BE2C (cell line): Measurements from ENCODE around the gene SCAI.
"Not testable (repeated sequence)": the region's sequence is repeated elsewhere in the genome, so short reads cannot be mapped to it uniquely, and the experiment has no call there.

Experiments
- DNase-seq: peaks from one replicate; pipeline ENCODE4 v3.0.0-alpha.2; 2020
- H3K27me3 ChIP-seq: fragments of 250-450 bp; sonication (Bioruptor Pico); 2 replicates; pipeline ENCODE4 v1.5.1; 2020; ENCODE audit warnings: mild to moderate bottlenecking
- H3K36me3 ChIP-seq: fragments of 250-450 bp; sonication (Bioruptor Pico); 2 replicates; pipeline ENCODE4 v1.5.1; 2020; ENCODE audit warnings: mild to moderate bottlenecking
- H3K4me1 ChIP-seq: fragments of 250-450 bp; sonication (Bioruptor Pico); 2 replicates; pipeline ENCODE4 v1.5.1; 2020
- H3K4me3 ChIP-seq: 2 replicates; pipeline ENCODE4 v1.5.1; 2011; ENCODE audit warnings: low read depth, low read length
- H3K9me3 ChIP-seq: fragments of 250-450 bp; sonication (Bioruptor Pico); 2 replicates; pipeline ENCODE4 v1.5.1; 2020
- TF ChIP-seq, protein P1 (sequence below): IDR thresholded peaks from 2 replicates; pipeline ENCODE4 v1.5.1; 2012; ENCODE audit warnings: mild to moderate bottlenecking, low read depth, low read length

SCAI gene

DNA sequence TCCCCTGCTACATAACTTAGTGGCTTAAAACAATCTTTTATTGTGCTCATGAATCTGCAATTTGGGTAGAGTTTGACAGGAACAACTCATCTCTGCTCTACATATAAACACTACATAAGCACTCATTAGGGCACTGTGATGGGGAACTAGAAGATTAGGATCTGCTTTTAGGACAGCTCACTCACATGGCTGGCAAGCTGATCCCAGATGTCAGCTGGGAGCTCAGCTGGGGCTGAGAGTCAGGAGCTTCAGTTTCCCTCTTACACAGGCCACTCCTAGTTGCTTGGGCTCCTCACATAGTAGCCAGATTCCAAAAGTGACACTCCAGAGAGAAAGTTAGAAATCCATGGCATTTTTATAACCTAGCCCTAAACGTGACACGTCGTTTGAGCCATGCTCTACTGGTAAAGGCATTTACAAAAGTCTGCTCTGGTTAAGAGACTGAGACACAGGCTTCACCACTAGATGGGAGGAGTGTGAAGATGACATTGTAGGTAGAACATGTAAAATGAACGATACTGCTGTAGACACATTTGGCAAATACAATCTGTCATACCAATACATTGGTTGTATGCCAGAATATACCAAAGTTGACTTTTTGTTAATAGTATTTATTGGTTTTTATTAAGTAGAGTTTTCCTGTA lies 23.6 kb downstream of the SCAI start:
- H3K27me3 ChIP-seq: no peaks in the 10 kb centered on the region
- H3K36me3 ChIP-seq: no peaks in the 10 kb centered on the region
- H3K9me3 ChIP-seq: no peaks in the 10 kb centered on the region
- DNase-seq: peak; percentile 57
- H3K4me3 ChIP-seq: no peak overlapping the region
- H3K4me1 ChIP-seq: no peaks in the 10 kb centered on the region
- TF ChIP-seq, protein P1, sequence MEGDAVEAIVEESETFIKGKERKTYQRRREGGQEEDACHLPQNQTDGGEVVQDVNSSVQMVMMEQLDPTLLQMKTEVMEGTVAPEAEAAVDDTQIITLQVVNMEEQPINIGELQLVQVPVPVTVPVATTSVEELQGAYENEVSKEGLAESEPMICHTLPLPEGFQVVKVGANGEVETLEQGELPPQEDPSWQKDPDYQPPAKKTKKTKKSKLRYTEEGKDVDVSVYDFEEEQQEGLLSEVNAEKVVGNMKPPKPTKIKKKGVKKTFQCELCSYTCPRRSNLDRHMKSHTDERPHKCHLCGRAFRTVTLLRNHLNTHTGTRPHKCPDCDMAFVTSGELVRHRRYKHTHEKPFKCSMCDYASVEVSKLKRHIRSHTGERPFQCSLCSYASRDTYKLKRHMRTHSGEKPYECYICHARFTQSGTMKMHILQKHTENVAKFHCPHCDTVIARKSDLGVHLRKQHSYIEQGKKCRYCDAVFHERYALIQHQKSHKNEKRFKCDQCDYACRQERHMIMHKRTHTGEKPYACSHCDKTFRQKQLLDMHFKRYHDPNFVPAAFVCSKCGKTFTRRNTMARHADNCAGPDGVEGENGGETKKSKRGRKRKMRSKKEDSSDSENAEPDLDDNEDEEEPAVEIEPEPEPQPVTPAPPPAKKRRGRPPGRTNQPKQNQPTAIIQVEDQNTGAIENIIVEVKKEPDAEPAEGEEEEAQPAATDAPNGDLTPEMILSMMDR: peak; percentile 45

DNA sequence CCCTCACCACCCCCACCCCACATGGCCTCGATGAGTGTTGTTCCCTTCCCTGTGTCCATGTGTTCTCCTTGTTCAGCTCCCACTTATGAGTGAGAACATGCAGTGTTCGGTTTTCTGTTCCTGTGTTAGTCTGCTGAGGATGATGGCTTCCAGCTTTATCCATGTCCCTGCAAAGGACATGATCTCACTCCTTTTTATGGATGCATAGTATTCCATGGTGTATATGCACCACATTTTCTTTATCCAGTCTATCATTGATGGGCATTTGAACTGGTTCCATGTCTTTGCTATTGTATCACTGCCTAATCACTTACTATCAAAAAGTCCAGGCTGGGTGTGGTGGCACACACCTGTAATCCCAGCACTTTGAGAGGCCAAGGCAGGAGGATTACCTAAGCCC lies 24.6 kb downstream of the SCAI start:
- not testable (repeated sequence) for H3K4me1 ChIP-seq, H3K4me3 ChIP-seq, DNase-seq, H3K9me3 ChIP-seq, H3K36me3 ChIP-seq, H3K27me3 ChIP-seq

DNA sequence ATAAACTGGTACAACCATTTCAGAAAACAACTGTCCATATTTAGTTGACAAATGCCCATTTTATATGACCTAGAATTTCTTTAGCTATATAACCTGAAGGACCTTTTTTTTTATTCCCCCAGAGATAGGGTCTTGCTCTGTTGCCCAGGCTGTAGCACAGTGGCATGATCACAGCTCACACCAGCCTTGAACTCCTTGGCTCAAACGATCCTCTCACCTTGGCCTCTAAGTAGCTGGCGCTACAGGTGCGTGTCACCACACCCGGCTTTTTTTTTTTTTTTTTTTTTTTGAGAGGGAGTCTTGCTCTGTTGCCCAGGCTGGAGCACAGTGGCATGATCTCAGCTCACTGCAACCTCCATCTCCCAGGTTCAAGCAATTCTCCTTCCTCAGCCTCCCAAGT lies 28.8 kb downstream of the SCAI start:
- not testable (repeated sequence) for H3K9me3 ChIP-seq, H3K4me3 ChIP-seq, H3K4me1 ChIP-seq

DNA sequence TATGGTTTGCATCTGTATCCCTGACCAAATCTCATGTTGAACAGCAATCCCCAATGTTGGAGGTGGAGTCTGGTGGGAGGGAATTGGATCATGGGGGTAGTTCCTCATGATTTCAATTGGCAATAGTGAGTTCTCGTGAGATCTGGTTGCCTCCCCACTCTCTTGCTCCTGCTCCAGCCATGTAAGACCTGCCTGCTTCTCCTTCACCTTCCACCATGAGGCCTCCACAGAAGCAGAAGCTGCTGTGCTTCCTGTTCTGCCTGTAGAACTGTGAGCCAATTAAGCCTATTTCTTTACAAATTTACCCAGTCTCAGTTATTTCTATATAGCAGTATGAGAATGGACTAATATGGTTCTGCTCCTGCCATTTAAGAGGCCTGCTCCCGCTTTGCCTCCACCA lies 32.9 kb downstream of the SCAI start:
- no peaks in the 10 kb centered on the region for H3K4me1 ChIP-seq
- no peak overlapping the region for H3K4me3 ChIP-seq
- no peak for DNase-seq
- TF ChIP-seq, protein P1: no peak
- H3K27me3 ChIP-seq: no peaks in the 10 kb centered on the region; the same call in 1 of the 2 replicates
- H3K9me3 ChIP-seq: no peaks in the 10 kb centered on the region; the same call in 1 of the 2 replicates
- no peaks in the 10 kb centered on the region for H3K36me3 ChIP-seq

More for the DNA sequence above, 28.8 kb downstream of the SCAI start:
- H3K36me3 ChIP-seq, DNase-seq, H3K27me3 ChIP-seq: not testable (repeated sequence)

DNA sequence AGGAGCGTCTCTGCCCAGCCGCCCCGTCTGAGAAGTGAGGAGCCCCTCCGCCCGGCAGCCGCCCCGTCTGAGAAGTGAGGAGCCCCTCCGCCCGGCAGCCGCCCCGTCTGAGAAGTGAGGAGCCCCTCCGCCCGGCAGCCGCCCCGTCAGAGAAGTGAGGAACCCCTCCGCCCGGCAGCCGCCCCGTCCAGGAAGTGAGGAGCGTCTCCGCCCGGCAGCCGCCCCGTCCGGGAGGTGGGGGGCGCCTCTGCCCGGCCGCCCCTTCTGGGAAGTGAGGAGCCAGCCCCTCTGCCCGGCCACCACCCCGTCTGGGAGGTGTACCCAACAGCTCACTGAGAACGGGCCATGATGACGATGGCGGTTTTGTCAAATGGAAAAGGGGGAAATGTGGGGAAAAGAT lies 34.8 kb downstream of the SCAI start:
- H3K36me3 ChIP-seq, H3K9me3 ChIP-seq, H3K27me3 ChIP-seq, H3K4me1 ChIP-seq, DNase-seq, H3K4me3 ChIP-seq: not testable (repeated sequence)

DNA sequence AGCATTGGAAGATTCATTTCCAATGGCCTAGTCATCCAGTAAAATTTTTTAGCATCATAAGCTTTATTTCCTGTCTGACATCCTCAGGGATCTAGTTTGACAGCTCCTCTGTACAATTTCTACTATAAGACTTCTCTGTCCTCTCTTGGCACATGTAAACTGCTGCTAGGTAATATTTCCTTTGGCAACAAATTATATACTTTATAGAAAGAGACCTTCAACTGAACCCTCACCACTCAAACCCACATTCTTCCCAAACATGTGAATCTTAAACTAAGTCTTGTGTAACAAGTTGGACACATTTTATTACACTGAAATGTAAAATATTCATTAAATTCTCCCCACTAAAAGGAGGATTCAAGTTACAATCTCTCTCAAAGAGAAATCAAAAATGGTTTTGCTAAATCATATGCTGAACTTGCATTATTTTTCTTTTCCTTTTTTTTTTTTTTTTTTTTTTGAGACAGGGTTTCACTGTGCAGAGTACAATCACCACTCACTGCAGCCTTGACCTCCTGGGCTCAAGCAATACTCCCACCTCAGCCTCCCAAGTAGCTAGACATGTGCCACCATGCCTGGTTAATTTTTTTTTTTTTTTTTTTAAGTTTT lies 36.9 kb downstream of the SCAI start:
- no peak overlapping the region for H3K4me3 ChIP-seq
- no peaks in the 10 kb centered on the region for H3K9me3 ChIP-seq
- no peaks in the 10 kb centered on the region for H3K36me3 ChIP-seq
- TF ChIP-seq, protein P1: no peak
- DNase-seq: no peak
- H3K4me1 ChIP-seq: no peaks in the 10 kb centered on the region
- no peaks in the 10 kb centered on the region for H3K27me3 ChIP-seq

DNA sequence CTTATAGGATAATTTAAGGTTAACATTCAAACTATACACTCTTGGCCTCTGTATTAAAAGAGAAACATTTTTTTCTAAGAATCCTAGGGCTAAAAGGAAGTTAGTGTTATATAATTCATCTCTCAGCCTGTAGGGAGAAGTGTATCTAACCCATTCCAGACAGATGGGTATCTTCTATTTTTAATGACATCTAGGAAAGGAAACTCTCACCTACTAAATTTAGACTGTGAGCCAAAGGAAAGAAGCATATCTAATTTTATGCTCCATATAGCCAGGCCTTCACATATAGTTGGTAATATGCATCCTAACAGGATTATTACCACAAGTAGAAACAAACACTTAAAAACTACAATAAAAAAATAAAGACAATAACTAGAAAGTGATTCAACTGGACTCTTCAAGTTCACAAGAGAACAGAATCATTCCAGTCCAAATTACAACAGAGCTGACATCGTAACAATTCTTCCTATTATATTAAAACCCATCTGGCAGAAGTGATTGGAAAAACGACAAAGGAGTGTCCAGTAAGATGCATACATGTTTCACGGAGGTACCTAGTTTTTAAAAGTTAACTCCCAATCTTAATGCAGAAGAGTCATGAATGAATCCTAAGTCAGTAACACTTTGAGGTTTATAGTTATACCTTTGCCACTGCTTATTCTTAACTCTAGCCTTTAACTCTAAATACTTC lies 39.4 kb downstream of the SCAI start:
- Histone ChIP-seq H3K4me3 (no peak overlapping the region), H3K27me3 (no peaks in the 10 kb centered on the region), H3K4me1 (no peaks in the 10 kb centered on the region), H3K36me3 (no peaks in the 10 kb centered on the region), H3K9me3 (no peaks in the 10 kb centered on the region)
- TF ChIP-seq, protein P1: no peak
- no peak for DNase-seq
